Measurements from ENCODE around the gene PACS1.

Gene PACS1

GRCh38 chr11:66116576-66117361, 46.7 kb downstream of the PACS1 start:
- no peak overlapping the region for H3K27ac ChIP-seq
- H3K4me1 ChIP-seq = peaks cover 0 to 29% (median 21%) of the 10 kb centered on the region in 4 donors
- TF ChIP-seq, protein P1, sequence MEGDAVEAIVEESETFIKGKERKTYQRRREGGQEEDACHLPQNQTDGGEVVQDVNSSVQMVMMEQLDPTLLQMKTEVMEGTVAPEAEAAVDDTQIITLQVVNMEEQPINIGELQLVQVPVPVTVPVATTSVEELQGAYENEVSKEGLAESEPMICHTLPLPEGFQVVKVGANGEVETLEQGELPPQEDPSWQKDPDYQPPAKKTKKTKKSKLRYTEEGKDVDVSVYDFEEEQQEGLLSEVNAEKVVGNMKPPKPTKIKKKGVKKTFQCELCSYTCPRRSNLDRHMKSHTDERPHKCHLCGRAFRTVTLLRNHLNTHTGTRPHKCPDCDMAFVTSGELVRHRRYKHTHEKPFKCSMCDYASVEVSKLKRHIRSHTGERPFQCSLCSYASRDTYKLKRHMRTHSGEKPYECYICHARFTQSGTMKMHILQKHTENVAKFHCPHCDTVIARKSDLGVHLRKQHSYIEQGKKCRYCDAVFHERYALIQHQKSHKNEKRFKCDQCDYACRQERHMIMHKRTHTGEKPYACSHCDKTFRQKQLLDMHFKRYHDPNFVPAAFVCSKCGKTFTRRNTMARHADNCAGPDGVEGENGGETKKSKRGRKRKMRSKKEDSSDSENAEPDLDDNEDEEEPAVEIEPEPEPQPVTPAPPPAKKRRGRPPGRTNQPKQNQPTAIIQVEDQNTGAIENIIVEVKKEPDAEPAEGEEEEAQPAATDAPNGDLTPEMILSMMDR (IDR thresholded peaks at IDR 0.05) = no peak
- no peaks in the 10 kb centered on the region for H3K9me3 ChIP-seq
- H3K4me3 ChIP-seq = no peak overlapping the region
- no peaks in the 10 kb centered on the region for H3K36me3 ChIP-seq
- no peak for DNase-seq
- no peaks in the 10 kb centered on the region for H3K27me3 ChIP-seq
- intact Hi-C loops (cut with DNase I; ENCODE audit: low total_unique reads) = no loop called here

GRCh38 chr11:66118847-66119246, 48.8 kb downstream of the PACS1 start:
- H3K27me3 ChIP-seq = no peaks in the 10 kb centered on the region
- intact Hi-C loops (cut with DNase I; ENCODE audit: low total_unique reads) = no loop called here
- H3K27ac ChIP-seq = peak overlapping the region in 1 of 2 donors; percentile 22
- H3K9me3 ChIP-seq = no peaks in the 10 kb centered on the region
- H3K36me3 ChIP-seq = no peaks in the 10 kb centered on the region
- no peak overlapping the region for H3K4me3 ChIP-seq
- peaks cover 0 to 15% (median 9%) of the 10 kb centered on the region in 4 donors for H3K4me1 ChIP-seq
- DNase-seq = no peak
- TF ChIP-seq, protein P1 (IDR thresholded peaks at IDR 0.05) = no peak

DNA sequence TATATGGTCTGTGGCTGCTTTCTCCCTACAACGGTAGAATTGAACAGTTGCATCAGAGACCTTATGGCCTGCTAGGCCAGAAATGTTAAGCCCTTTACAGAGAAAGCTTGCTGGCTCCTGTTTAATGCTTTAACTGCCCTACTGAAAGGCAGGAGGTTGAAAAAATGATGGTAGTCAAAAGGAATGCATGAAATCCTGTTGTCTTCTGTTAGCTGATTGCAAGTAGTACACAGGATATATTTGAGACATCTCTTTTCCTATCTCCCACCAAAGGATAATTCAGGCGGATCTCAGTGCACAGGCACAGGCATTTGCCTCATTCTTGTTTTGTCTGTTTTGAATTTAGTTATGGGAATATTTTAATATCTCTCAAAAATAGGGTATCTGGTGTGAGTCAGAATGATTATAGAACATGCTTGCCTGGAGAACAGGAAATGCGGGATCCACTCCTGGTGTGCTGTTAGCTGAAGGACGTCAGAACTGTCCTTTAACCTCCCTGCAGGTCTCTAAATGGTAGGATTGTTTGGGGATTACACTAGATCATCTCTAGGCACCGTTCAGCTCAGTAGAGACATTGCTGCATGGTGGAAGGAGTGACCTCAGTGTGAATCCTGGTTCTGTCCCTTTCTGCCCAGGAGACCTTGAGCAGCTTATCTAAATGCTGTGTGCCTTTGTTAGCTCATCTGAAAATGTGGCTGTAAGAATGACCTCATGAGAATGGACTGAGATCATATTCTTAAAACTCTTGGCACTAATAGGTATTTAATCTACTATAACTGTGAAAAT, 49.5 kb downstream of the PACS1 start:
- Histone ChIP-seq H3K27ac (peak overlapping the region in 1 of 2 donors; percentile 22), H3K36me3 (no peaks in the 10 kb centered on the region), H3K27me3 (no peaks in the 10 kb centered on the region), H3K9me3 (no peaks in the 10 kb centered on the region), H3K4me3 (no peak overlapping the region), H3K4me1 (peaks cover 0 to 15% (median 9%) of the 10 kb centered on the region in 4 donors)
- TF ChIP-seq, protein P1 (IDR thresholded peaks at IDR 0.05) = no peak
- DNase-seq = no peak
- intact Hi-C loops (cut with DNase I; ENCODE audit: low total_unique reads) = no loop called here

- H3K36me3 ChIP-seq = no peaks in the 10 kb centered on the region
- no peaks in the 10 kb centered on the region for H3K27me3 ChIP-seq
- TF ChIP-seq, protein P1 (IDR thresholded peaks at IDR 0.05) = no peak
- intact Hi-C loops (cut with DNase I; ENCODE audit: low total_unique reads) = no loop called here
- no peak overlapping the region for H3K27ac ChIP-seq
- no peak for DNase-seq
- no peak overlapping the region for H3K4me3 ChIP-seq
- no peaks in the 10 kb centered on the region for H3K9me3 ChIP-seq
- peaks cover 0 to 22% (median 11%) of the 10 kb centered on the region in 4 donors for H3K4me1 ChIP-seq
These were observed 51.4 kb downstream of the PACS1 start for GRCh38 chr11:66121466-66121865.

GRCh38 chr11:66123902-66124301, 53.8 kb downstream of the PACS1 start:
- Histone ChIP-seq H3K9me3 (no peaks in the 10 kb centered on the region), H3K4me3 (no peak overlapping the region), H3K36me3 (no peaks in the 10 kb centered on the region), H3K4me1 (peaks cover 0 to 31% (median 15%) of the 10 kb centered on the region in 4 donors), H3K27ac (no peak overlapping the region), H3K27me3 (no peaks in the 10 kb centered on the region)
- intact Hi-C loops (cut with DNase I; ENCODE audit: low total_unique reads) = no loop called here
- TF ChIP-seq, protein P1 (IDR thresholded peaks at IDR 0.05) = no peak
- no peak for DNase-seq
